ENCODE data around the gene MYH10.

DNA sequence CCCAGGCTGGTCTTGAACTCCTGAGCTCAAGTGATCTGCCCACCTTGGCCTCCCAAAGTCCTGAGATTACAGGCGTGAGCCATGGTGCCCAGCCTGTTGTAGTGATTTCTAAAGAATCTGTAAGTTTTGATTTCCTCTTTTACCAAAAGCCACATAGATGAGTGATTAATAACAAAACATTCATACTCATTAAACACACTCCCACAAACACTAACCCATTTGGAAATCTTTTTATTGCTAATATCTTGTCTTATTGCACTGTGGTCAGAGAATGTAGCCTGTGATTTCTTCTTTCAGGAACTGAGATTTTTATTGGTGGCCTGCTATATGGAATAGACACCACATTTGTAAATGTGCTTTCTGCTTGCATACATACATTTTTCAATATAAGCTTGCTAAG is 31.6 kb downstream of the MYH10 start:
- TF ChIP-seq, protein P1, sequence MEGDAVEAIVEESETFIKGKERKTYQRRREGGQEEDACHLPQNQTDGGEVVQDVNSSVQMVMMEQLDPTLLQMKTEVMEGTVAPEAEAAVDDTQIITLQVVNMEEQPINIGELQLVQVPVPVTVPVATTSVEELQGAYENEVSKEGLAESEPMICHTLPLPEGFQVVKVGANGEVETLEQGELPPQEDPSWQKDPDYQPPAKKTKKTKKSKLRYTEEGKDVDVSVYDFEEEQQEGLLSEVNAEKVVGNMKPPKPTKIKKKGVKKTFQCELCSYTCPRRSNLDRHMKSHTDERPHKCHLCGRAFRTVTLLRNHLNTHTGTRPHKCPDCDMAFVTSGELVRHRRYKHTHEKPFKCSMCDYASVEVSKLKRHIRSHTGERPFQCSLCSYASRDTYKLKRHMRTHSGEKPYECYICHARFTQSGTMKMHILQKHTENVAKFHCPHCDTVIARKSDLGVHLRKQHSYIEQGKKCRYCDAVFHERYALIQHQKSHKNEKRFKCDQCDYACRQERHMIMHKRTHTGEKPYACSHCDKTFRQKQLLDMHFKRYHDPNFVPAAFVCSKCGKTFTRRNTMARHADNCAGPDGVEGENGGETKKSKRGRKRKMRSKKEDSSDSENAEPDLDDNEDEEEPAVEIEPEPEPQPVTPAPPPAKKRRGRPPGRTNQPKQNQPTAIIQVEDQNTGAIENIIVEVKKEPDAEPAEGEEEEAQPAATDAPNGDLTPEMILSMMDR (IDR thresholded peaks at IDR 0.05; ENCODE audit: borderline replicate concordance, extremely low read depth, low read length, poor library complexity, severe bottlenecking): no peak
- TF ChIP-seq EZH2 (IDR thresholded peaks at IDR 0.05; ENCODE audit: borderline replicate concordance, low read depth, low read length, severe bottlenecking): no peak

Measured in DND-41 (cell line).